HepG2 (cell line): ENCODE data around the gene EFNA2. TPM values are rescaled to one million over a fixed set of nuclear protein-coding genes. Genes with fewer than 3 reads are reported as not detected.

ENCODE experiments used
- ATAD3A ChIP-seq: sonication (generic); formaldehyde crosslinking; IDR thresholded peaks from 2 replicates; pipeline ENCODE4 v1.4.0; 2020; ENCODE audit warnings: missing genetic modification reagents
- EP300 ChIP-seq, 3 experiments: sonication (generic) in 1 of 3; formaldehyde crosslinking in 1 of 3; IDR thresholded peaks; 2 replicates each; pipeline versions ENCODE4 v1.5.1 to v1.6.1; 2011 to 2020; ENCODE audit warnings: low read depth in 2 of 3, low read length in 2 of 3, borderline replicate concordance in 1 of 3, improper control_type of control experiment in 1 of 3, mild to moderate bottlenecking in 1 of 3, missing genetic modification reagents in 1 of 3, moderate library complexity in 1 of 3
- FOXA1 ChIP-seq, 2 experiments: fragments of 450-650 bp in 1 of 2; sonication (generic) in 1 of 2; formaldehyde crosslinking in 1 of 2; IDR thresholded peaks; 2 replicates each; pipeline versions ENCODE4 v1.4.0 to v1.6.1; 2016 to 2020; ENCODE audit warnings: missing genetic modification reagents in 1 of 2
- MIER2 ChIP-seq: IDR thresholded peaks from 2 replicates; pipeline ENCODE4 v1.6.1; 2016; ENCODE audit warnings: missing biosample characterization, missing genetic modification reagents
- MTA1 ChIP-seq: sonication (generic); formaldehyde crosslinking; IDR thresholded peaks from 2 replicates; pipeline ENCODE4 v1.4.0; 2020; ENCODE audit warnings: missing genetic modification reagents, mild to moderate bottlenecking, borderline replicate concordance
- PLRG1 ChIP-seq: fragments of 450-650 bp; conservative IDR thresholded peaks from 2 replicates; pipeline ENCODE4 v1.6.1; 2016
- PLSCR1 ChIP-seq: sonication (generic); formaldehyde crosslinking; IDR thresholded peaks from 2 replicates; pipeline ENCODE4 v1.5.0; 2020; ENCODE audit warnings: missing genetic modification reagents, mild to moderate bottlenecking, borderline replicate concordance
- RFX1 ChIP-seq: fragments of 450-650 bp; IDR thresholded peaks from 2 replicates; pipeline ENCODE4 v1.6.1; 2017
- RFX5 ChIP-seq: IDR thresholded peaks from 2 replicates; pipeline ENCODE4 v1.6.1; 2011; ENCODE audit warnings: low read depth, low read length, improper control_type of control experiment
- SOX13 ChIP-seq, 3 experiments: fragments of 450-650 bp in 1 of 3; sonication (generic) in 1 of 3; formaldehyde crosslinking in 1 of 3; IDR thresholded peaks in 2 of 3; conservative IDR thresholded peaks in 1 of 3; 2 replicates each; pipeline versions ENCODE4 v1.5.0 to v1.6.1; 2016 to 2020; ENCODE audit warnings: antibody characterized with exemption in 1 of 3, mild to moderate bottlenecking in 1 of 3, missing compliant biosample characterization in 1 of 3, missing genetic modification reagents in 1 of 3, moderate library complexity in 1 of 3
- SPEN ChIP-seq: sonication (generic); formaldehyde crosslinking; IDR thresholded peaks from 2 replicates; pipeline ENCODE4 v1.5.1; 2020; ENCODE audit warnings: low read depth, mild to moderate bottlenecking, missing genetic modification reagents
- ZNF143 ChIP-seq: sonication (generic); formaldehyde crosslinking; IDR thresholded peaks from 2 replicates; pipeline ENCODE4 v1.4.0; 2020; ENCODE audit warnings: missing genetic modification reagents
- ZNF501 ChIP-seq: sonication (generic); formaldehyde crosslinking; IDR thresholded peaks from 2 replicates; pipeline ENCODE4 v1.5.1; 2020; ENCODE audit warnings: mild to moderate bottlenecking, moderate library complexity, missing genetic modification reagents
- ZNF879 ChIP-seq: sonication (generic); formaldehyde crosslinking; IDR thresholded peaks from 2 replicates; pipeline ENCODE4 v1.8.1; 2023; ENCODE audit warnings: missing genetic modification reagents
- polyA plus RNA-seq, 8 experiments: library from polyadenylated mRNA; depleted of rRNA in 3 of 8; stranded (reverse) in 7 of 8; unstranded in 1 of 8; fragments of >200 nt; fragmentation: Illumina TruSeq in 4 of 8; extraction: Trizol in 4 of 8; gene quantifications; 2 replicates each; pipeline versions ENCODE4 v1.2.1 to v1.2.3, GENCODE V29; 2011 to 2016; ENCODE audit warnings: low read depth in 4 of 8, missing spikeins in 1 of 8, mixed read lengths in 1 of 8; ENCODE audit not compliant: insufficient read depth in 1 of 8
- total RNA-seq, 5 experiments: library from RNA; depleted of rRNA; stranded (reverse); fragments of >200 nt; fragmentation: Illumina TruSeq; extraction: Trizol; gene quantifications; 2 replicates each; pipeline ENCODE4 v1.2.3, GENCODE V29; 2016; ENCODE audit warnings: low read depth in 1 of 5
- TF ChIP-seq, protein P1 (sequence below), 2 experiments: fragments of 450-650 bp in 1 of 2; sonication (generic) in 1 of 2; formaldehyde crosslinking in 1 of 2; IDR thresholded peaks; 2 replicates each; pipeline versions ENCODE4 v1.6.1 to v1.8.0; 2016 to 2022; ENCODE audit warnings: antibody characterized with exemption in 1 of 2, mild to moderate bottlenecking in 1 of 2, missing genetic modification reagents in 1 of 2
- TF ChIP-seq, protein P2 (sequence below): sonication (generic); formaldehyde crosslinking; IDR thresholded peaks from 2 replicates; pipeline ENCODE4 v1.4.0; 2020; ENCODE audit warnings: missing genetic modification reagents

Gene EFNA2
- total and polyA plus RNA-seq, 2 of the 13 experiments (the other 11 are each of a cell fraction or from before 2014, with no cell fraction given) = 6.0 to 9.9 TPM

DNA sequence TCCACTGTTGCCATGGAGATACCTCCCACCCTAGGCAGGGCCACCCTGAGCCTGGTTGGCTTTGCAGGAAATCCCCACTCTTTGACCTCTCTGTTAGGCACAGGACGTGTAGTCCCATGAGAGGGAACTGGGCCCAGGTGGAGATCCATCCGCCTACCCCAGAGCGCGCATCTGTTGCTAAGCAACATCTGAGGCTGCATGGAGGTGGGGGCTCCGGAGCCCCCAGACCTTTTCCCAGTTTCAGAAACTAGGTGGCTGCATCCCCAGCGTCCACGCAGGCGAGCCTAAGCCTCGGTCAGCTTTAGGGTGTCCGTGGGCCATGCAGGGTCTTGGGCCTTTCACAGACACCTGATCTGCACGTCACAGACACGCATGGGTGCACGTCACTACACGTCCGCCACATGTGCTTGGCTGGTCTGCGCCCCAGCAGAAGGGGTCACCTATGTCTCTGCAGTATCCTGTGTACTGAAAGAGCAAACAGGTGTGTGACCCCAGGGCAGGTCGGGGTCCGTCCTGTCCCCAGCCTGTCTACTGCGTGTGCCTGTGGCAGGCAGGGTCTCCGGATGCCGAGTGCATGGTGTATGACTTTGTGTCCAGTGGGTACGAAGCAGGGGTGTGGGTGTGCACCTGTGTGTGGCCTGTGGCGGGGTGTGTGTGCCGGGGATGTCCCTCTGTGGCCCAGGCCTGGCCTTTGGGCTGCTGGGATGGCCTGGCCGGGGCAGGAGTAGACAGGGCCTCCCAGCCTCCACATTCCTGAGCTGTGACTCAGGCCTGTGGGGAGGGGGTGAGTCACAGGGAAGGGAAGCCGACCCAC is 20.7 kb upstream of the EFNA2 start (continued):
- TF ChIP-seq, protein P1, sequence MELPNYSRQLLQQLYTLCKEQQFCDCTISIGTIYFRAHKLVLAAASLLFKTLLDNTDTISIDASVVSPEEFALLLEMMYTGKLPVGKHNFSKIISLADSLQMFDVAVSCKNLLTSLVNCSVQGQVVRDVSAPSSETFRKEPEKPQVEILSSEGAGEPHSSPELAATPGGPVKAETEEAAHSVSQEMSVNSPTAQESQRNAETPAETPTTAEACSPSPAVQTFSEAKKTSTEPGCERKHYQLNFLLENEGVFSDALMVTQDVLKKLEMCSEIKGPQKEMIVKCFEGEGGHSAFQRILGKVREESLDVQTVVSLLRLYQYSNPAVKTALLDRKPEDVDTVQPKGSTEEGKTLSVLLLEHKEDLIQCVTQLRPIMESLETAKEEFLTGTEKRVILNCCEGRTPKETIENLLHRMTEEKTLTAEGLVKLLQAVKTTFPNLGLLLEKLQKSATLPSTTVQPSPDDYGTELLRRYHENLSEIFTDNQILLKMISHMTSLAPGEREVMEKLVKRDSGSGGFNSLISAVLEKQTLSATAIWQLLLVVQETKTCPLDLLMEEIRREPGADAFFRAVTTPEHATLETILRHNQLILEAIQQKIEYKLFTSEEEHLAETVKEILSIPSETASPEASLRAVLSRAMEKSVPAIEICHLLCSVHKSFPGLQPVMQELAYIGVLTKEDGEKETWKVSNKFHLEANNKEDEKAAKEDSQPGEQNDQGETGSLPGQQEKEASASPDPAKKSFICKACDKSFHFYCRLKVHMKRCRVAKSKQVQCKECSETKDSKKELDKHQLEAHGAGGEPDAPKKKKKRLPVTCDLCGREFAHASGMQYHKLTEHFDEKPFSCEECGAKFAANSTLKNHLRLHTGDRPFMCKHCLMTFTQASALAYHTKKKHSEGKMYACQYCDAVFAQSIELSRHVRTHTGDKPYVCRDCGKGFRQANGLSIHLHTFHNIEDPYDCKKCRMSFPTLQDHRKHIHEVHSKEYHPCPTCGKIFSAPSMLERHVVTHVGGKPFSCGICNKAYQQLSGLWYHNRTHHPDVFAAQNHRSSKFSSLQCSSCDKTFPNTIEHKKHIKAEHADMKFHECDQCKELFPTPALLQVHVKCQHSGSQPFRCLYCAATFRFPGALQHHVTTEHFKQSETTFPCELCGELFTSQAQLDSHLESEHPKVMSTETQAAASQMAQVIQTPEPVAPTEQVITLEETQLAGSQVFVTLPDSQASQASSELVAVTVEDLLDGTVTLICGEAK (IDR thresholded peaks at IDR 0.05) = no peak
- TF ChIP-seq, protein P1 (CRISPR knock-in tag; IDR thresholded peaks at IDR 0.05) = 0 out of 2 replicates have a peak, but pooled peaks have one; percentile 22
- TF ChIP-seq ZNF501 (no peak), ATAD3A (CRISPR knock-in tag) (no peak), PLSCR1 (no peak), SPEN (peak; percentile 72), SOX13 (IDR thresholded peaks at IDR 0.05) (no peak), SOX13 (CRISPR knock-in tag; conservative IDR thresholded peaks at IDR 0.05 in 1 of 2, IDR thresholded peaks at IDR 0.05 in 1 of 2) (peak in 1 of 2 experiments; percentile 67; a peak in 2 of 4 replicates), RFX1 (peak; percentile 44; the same call in 1 of the 2 replicates), EP300 (IDR thresholded peaks at IDR 0.05; ENCODE audit: low read depth in 2 of 2, low read length in 2 of 2) (peak in 1 of 2 experiments; percentile 49; a peak in 1 of 4 replicates), EP300 (CRISPR knock-in tag; IDR thresholded peaks at IDR 0.05; ENCODE audit: borderline replicate concordance) (peak; percentile 74), ZNF879 (CRISPR knock-in tag) (no peak), PLRG1 (no peak), MIER2 (CRISPR knock-in tag) (no peak), RFX5 (no peak), MTA1 (CRISPR knock-in tag) (peak; percentile 59; the same call in 1 of the 2 replicates), ZNF143 (CRISPR knock-in tag) (peak; percentile 56), FOXA1 (IDR thresholded peaks at IDR 0.05) (no peak), FOXA1 (CRISPR knock-in tag; IDR thresholded peaks at IDR 0.05) (no peak; the same call in 1 of the 2 replicates)
- TF ChIP-seq, protein P2, sequence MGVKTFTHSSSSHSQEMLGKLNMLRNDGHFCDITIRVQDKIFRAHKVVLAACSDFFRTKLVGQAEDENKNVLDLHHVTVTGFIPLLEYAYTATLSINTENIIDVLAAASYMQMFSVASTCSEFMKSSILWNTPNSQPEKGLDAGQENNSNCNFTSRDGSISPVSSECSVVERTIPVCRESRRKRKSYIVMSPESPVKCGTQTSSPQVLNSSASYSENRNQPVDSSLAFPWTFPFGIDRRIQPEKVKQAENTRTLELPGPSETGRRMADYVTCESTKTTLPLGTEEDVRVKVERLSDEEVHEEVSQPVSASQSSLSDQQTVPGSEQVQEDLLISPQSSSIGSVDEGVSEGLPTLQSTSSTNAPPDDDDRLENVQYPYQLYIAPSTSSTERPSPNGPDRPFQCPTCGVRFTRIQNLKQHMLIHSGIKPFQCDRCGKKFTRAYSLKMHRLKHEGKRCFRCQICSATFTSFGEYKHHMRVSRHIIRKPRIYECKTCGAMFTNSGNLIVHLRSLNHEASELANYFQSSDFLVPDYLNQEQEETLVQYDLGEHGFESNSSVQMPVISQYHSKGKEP (CRISPR knock-in tag) = no peak
